DMS153 treated with DMSO at 0.1 percent for 48 hours (cell line): ENCODE measurements around the gene DCDC2.
"Not testable (repeated sequence)": the region's sequence is repeated elsewhere in the genome, so short reads cannot be mapped to it uniquely, and the experiment has no call there.

Experiments
- DNase-seq: peaks from one replicate; lab custom pipeline; 2025; ENCODE audit not compliant: unreplicated experiment; lab: John Stamatoyannopoulos, UW

The DCDC2 gene

DNA sequence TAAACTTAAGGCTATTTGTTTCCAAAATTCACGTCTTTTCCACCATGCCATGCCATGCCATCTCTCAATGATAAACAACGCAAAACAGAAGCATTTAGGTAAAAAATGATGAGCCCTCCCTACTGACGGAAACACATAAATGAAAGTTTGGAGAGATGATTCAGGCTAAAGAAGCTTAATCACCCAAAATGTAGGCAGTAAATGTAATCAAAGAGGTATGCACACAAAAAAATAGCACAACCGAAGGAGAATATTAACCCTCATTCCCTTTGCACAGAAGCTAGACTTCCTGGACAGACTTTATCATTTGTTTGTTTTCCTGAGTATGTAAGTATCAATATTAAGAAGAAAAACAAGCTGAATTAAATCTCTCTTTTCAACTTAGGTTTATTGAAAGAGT is 28.8 kb downstream of the DCDC2 start:
- no peak for DNase-seq

- DNase-seq, result no peak
These were observed 30.1 kb downstream of the DCDC2 start for GRCh38 chr6:24327756-24328155.

GRCh38 chr6:24325978-24326377 is 31.9 kb downstream of the DCDC2 start:
- no peak for DNase-seq

- no peak for DNase-seq
These were observed 33.2 kb downstream of the DCDC2 start for GRCh38 chr6:24324617-24325016.

DNA sequence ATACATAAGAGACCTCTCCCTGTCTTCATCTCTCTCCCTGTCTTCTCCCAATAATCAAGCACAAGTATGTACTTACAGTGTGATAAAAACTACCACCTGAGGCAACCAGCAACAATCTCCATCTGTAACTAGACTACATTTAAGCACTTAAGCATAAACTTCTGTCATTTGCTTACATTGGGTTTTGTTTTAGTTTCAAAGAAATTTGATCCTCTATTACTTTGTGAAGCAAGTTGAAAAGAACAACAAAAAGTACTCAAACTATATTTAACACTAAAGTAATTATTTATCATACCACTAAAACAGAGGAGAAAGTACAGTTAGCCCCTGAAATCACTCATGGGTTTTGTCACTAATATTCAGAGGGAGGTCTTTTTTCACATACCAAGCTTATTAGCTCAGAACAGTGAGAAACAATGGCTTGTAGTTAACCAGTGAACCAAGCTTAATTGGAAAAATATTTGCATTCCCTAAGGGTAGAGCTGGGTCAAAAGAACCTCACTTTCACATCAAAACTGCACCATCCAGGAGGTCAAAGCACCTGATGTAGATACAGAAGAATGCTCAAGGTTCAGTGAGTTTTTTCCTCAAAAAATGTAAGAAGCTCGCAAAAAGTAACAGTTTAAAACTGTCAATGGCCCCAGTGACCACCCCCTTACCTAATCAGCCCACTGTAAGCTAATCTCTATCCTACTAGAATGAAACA is 34.1 kb downstream of the DCDC2 start:
- DNase-seq, result no peak

- DNase-seq, result no peak
These were observed 34.9 kb downstream of the DCDC2 start for GRCh38 chr6:24322924-24323323.

DNA sequence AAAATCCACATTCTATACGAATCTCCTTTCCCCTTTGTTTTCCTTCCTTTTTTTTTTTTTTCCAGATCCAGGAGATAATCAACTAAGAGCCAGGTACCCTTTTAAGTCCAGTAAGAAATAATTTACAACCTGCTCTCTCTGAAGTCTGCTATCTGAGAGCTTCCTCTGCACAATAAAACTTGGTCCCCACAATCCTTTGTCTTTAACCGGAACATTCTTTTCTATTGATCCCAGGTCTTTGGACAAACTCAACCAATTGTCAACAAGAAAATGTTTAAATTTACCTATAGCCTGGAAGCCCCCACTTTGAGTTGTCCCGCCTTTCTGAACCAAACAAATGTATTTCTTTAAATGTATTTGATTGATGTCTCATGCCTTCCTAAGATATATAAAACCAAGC is 35.4 kb downstream of the DCDC2 start:
- not testable (repeated sequence) for DNase-seq

DNA sequence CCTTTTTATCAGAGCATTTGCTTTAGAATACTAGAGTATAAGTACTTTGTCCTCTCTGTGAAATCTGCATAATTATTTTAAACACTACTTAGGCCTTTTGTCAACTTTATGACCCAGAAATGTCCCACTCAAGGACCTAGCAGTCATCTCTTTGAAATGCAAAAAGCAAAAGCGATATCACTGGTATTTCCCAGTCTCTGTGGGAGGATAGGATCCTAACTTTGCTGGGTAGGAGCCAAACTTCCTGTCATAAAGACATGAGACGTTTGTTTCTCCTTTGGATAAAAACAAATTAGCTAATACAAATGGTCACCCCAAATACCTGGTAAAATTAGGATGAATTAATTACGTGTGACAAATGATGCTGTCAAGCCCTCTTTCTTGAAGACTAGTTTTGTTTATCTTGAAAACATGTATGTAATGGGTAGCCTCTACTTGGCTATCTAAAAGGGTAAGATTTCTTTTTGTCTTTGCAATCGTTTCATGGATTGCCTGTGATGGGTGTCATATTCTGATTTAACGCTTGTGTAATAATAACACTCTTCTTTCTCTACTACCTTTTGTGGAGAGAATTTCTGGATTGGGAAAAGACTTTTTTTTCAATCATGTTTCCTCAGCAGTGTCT is 36.2 kb downstream of the DCDC2 start:
- no peak for DNase-seq

DNA sequence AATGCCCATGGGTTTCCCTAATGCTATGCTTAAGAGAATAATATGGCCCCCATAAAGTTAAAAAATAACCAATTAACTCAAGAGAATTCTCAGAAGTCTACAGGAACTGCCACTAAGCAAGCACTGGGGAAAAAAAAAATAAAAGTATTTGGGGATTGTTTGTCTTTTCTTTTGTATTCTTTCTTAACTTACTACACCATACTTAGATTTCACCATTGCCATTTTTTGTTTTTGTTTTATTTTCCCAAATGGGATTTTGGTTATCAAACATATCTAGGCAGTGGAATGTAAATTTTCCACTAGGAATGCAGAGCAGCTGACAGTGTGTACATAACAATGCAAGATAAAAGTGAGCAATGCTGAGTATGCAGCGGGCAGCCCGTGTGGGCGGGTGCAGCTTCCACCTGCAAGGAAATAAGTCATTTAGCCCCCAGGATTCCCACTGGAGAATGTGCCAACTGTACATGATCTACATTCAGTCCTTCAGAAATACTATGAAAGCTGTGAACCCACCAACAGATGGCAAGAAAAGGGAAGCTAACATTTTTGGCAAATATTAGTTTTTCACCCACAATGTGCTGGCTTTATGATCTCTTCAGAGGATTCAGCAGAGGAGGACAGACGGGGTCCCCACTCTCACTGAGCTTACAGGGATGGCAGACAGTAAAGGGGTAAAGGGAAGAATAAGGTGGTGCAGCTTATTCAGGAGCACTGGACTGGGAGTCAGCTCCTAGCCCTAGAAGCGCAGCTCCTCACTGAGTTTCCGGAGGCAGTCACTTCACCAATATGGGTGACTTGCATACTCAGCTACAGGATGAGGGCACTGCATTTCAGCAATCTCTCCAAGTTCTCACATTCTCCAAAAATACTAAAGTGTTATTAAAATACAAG is 44.4 kb downstream of the DCDC2 start:
- DNase-seq, result no peak

GRCh38 chr6:24311775-24312174 is 46.1 kb downstream of the DCDC2 start:
- not testable (repeated sequence) for DNase-seq

DNA sequence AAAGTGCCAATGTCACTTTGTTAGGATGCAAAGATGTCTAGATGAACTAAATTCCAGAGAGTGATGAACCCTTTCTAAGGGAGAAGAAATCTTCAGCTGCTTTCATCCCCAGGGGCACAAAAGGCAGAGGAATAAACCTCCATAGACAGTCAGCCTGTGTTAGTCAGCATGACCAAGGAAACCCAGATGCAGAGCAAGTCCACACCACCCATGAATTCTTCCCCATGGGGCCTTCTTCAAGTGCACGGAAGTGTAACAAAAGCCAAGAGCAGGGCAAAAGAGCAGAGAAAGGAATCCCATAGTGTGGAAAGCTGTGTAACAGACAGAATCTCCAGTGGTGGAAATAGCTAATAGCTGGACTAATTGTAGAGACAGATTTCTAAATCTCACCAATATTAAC is 50.0 kb downstream of the DCDC2 start:
- DNase-seq, result no peak

DNA sequence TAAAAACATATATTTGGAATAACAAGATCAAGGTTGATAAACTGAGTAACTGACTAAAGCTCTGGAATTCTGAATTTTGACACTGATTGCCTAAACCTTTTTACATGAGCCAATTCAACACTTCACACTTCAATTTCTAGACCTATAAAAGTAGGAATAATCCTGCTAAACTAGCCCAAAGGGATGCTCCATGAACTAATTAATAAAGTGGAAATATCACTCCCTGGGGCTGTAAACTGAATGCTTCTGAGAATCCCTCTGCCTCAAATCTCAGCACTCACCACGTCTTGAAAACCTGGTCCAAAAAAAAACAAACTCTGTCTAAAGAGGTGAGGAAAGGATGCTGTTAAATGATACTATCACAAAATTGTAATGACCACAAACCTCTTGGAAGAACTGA is 50.9 kb downstream of the DCDC2 start:
- no peak for DNase-seq

DNA sequence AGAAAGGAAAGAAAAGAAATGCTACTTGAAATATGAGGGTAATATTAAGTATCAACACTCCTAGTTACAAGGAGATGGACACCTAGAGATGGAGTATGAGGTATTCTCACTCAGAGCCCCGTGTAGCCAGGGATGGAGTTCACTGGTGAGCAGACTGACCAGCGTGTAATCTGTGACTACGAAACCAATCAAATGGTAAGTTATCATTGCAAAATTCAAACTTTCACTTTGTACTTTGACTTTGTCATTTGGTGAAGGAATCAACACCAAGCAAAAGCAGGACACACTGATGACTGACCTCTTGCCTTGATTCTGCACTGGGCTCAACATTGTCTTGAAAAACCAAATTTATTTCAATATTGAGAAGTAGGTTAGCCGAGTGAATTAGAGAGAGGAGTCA is 51.8 kb downstream of the DCDC2 start:
- DNase-seq, result no peak

- no peak for DNase-seq
These were observed 60.9 kb downstream of the DCDC2 start for GRCh38 chr6:24296944-24297343.

GRCh38 chr6:24293852-24294251 is 64.0 kb downstream of the DCDC2 start:
- DNase-seq, result not testable (repeated sequence)

DNA sequence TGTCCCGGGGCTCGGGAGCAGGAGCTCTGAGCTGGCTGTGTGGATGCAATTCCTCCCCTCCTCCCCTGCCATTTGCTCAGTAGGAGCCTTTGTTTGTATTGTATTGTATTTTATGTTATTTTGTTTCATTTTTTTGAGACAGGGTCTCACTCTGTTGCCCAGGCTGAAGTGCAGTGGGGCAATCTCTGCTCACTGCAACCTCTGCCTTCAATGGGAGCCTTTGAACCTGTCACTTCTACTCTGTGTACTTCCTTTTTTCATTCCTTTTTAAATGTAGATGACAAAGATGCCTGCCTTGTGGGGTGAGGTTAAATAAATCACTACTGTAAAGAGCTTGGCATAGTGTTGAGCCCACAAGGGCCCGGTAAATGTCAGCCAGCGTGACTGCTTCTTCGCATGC is 70.6 kb downstream of the DCDC2 start:
- no peak for DNase-seq

DNA sequence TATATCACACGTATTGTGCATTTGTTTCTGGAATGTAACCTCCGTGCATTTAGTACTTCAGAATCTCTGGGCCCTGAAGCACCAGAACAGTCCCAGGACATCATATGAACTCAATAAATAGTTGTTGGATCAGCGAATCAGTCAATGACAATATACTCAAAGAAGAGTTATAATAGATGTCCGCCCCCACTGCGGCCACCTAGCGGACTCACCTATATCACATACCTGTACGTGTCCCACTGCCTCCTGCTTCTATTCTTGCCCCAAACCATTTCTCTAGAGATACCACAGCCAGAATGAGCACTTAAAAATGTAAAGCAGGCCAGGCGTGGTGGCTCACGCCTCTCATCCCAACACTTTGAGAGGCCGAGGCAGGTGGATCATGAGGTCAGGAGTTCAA is 73.9 kb downstream of the DCDC2 start:
- no peak for DNase-seq

DNA sequence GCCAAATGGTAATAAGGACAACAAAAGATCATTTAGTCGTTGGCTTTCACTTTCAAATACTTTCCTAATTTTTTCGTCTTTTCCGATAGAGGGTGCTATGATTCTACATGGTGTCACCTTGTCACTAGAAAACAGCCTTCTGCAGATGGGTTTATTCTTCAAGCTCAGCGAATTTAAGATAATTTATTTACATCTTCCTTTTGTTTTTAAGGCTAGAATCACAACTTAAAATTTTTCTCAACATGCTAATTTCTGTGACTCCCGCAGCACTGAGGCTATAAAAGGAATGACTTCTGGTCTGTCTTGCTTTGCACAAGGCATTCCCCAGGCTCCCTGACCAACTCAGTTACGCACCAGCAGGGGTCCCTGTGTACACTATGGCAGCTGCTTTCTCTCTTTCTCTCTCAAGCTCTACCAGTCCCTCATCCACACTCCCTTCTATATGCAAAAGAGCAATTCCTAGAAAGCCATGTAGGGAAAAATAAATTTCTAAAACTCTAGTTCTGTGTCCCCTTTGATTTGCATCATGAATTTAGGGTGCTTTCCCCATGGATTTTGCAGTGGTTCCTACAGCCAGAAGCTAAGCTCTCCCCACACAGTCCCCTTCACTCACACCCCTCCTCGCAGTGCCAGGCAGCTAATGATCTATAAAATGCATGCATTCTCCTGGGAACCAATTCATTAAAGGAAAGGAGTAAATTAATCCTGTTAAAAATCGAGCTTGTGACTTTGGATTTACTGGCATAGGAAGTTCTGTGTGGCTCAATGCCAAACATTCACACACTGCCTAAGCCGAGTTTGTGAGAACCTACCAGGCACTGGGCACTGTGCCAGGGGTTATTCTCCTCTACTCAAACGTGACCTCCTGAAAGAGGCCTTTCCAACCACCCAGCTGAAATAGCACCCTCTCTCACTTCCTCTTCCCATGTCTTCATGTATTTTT is 74.5 kb downstream of the DCDC2 start:
- peak; percentile 93 for DNase-seq

DNA sequence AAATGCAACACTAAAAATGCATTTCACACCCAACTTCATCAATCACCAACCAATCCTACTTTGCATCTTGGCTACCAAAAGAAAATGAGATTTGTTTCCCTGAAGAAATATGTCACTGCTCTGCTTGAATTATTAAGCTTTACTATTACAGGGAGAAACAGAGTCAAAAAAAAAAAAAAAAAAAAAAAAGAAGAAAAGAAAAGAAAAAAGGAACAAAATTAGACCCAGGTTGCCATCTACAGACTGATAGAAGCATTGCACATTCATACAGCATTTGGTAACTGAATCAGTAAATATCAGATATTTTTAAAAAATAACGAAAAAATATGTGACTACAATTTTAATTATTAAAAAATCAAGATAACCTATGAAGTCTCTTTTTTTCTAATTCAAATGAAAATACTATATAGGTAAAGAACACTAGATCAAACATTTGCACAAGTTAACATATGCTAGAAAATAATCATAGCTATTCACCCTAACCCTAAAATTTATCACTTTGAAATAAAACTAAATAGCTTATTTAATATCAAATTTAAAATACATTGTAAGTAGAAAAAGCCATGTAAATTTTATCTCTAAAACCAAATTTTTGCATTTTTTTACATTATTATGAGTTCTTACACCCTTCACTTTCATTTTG is 83.3 kb downstream of the DCDC2 start:
- peak; percentile 15 for DNase-seq

DNA sequence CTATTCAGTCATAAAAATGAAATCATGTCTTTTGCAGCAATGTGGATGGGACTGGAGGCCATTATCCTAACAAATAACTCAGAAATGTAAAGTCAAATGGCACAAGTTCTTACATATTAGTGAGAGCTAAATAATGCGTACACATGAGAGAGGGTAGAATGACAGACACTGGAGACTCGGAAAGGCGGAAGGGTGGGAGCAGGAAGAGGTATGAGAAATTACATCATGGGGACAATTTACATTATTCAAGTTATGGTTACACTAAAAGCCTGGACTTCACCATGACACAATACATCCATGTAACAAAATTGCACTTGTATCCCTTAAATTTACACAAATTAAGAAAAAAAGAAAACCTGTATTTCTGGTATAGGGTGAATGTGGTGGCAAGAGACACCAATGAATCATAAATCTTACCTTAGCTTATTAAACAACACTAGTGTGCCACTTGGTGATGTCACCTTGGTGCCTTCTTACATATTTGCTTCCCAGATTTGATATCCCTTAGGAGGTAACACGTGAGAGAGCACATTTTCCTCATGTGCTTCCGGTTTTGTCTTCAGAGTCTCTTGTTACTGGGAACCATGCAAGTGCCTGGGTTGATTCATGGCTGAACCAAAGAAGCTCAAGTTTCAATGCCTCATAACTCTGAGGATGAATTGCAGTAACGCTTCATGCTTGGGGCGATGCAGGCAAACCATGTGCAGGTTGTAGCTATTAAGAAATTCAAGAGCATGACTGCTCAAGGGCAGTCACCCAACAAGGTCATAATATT is 84.6 kb downstream of the DCDC2 start:
- DNase-seq, result no peak
